GM21528 (cell line): ENCODE data around the gene EPHA4.

Experiments
- ATAC-seq: cut with Tn5 transposase; IDR thresholded peaks from one replicate; pipeline ENCODE4 v1.9.1; 2021; ENCODE audit warnings: mild to moderate bottlenecking, moderate library complexity; ENCODE audit not compliant: unreplicated experiment, low FRiP score

The EPHA4 gene

GRCh38 chr2:221482666-221483455 lies 89.2 kb downstream of the EPHA4 start:
- no peak for ATAC-seq

GRCh38 chr2:221480821-221481220 lies 91.3 kb downstream of the EPHA4 start:
- ATAC-seq: no peak

GRCh38 chr2:221480163-221480562 lies 91.9 kb downstream of the EPHA4 start:
- no peak for ATAC-seq

- ATAC-seq: no peak
These were observed 93.6 kb downstream of the EPHA4 start for GRCh38 chr2:221478485-221478863.

- no peak for ATAC-seq
These were observed 94.2 kb downstream of the EPHA4 start for GRCh38 chr2:221477714-221478484.

GRCh38 chr2:221476195-221476594 lies 95.9 kb downstream of the EPHA4 start:
- no peak for ATAC-seq

- ATAC-seq: no peak
These were observed 98.7 kb downstream of the EPHA4 start for GRCh38 chr2:221473451-221473850.

GRCh38 chr2:221468317-221468716 lies 103.8 kb downstream of the EPHA4 start:
- no peak for ATAC-seq

GRCh38 chr2:221467610-221468009 lies 104.5 kb downstream of the EPHA4 start:
- ATAC-seq: no peak

GRCh38 chr2:221466744-221467143 lies 105.4 kb downstream of the EPHA4 start:
- ATAC-seq: no peak

GRCh38 chr2:221465776-221466175 lies 106.3 kb downstream of the EPHA4 start:
- peak; percentile 81 for ATAC-seq

- no peak for ATAC-seq
These were observed 107.1 kb downstream of the EPHA4 start for GRCh38 chr2:221464971-221465370.

GRCh38 chr2:221463241-221463896 lies 108.7 kb downstream of the EPHA4 start:
- ATAC-seq: no peak

- ATAC-seq: no peak
These were observed 110.2 kb downstream of the EPHA4 start for GRCh38 chr2:221461901-221462300.

- no peak for ATAC-seq
These were observed 112.0 kb downstream of the EPHA4 start for GRCh38 chr2:221460136-221460535.

GRCh38 chr2:221458578-221458977 lies 113.5 kb downstream of the EPHA4 start:
- no peak for ATAC-seq

- no peak for ATAC-seq
These were observed 116.9 kb downstream of the EPHA4 start for GRCh38 chr2:221455214-221455613.

GRCh38 chr2:221454459-221455105 lies 117.5 kb downstream of the EPHA4 start:
- no peak for ATAC-seq

GRCh38 chr2:221451862-221452788 lies 120.0 kb downstream of the EPHA4 start:
- no peak for ATAC-seq

GRCh38 chr2:221450280-221450679 lies 121.8 kb downstream of the EPHA4 start:
- ATAC-seq: no peak
